HG02943 (cell line): ENCODE measurements around the gene LYZL6.

Experiments used
- ATAC-seq: cut with Tn5 transposase; IDR thresholded peaks from one replicate; pipeline ENCODE4 v1.9.1; 2021; ENCODE audit warnings: mild to moderate bottlenecking, low read depth, moderate library complexity; ENCODE audit not compliant: unreplicated experiment

The LYZL6 gene

GRCh38 chr17:35943537-35943936 lies at the start of gene LYZL6:
Gene LYZL6 (minus strand): TSS chr17:35943713. CDS start chr17:35939356, 4,357 bp downstream.
- no peak for ATAC-seq

GRCh38 chr17:35991075-35991474 lies 47.6 kb upstream of the LYZL6 start:
- ATAC-seq: no peak

GRCh38 chr17:35988164-35988563 lies 44.7 kb upstream of the LYZL6 start:
- ATAC-seq: no peak

GRCh38 chr17:35986643-35987042 lies 43.1 kb upstream of the LYZL6 start, which contains the start of gene CCL14:
Gene CCL14 (minus strand): TSS chr17:35986729. CDS start chr17:35986649, 80 bp downstream.
- no peak for ATAC-seq

- ATAC-seq: no peak
Measured at GRCh38 chr17:35984140-35984539, 40.6 kb upstream of the LYZL6 start.

GRCh38 chr17:35982409-35983191 lies 39.1 kb upstream of the LYZL6 start:
- ATAC-seq: no peak

GRCh38 chr17:35981908-35982330 lies 38.4 kb upstream of the LYZL6 start:
- no peak for ATAC-seq

GRCh38 chr17:35981246-35981645 lies 37.7 kb upstream of the LYZL6 start, which contains the start of gene CCL16:
Gene CCL16 (minus strand): TSS chr17:35981497. CDS start chr17:35981420, 77 bp downstream.
- ATAC-seq: no peak

GRCh38 chr17:35978346-35978745 lies 34.8 kb upstream of the LYZL6 start:
- ATAC-seq: no peak

GRCh38 chr17:35977509-35977908 lies 34.0 kb upstream of the LYZL6 start:
- ATAC-seq: no peak

GRCh38 chr17:35973333-35974260 lies 30.1 kb upstream of the LYZL6 start:
- ATAC-seq: no peak

GRCh38 chr17:35972945-35973332 lies 29.4 kb upstream of the LYZL6 start:
- no peak for ATAC-seq

GRCh38 chr17:35972535-35972934 lies 29.0 kb upstream of the LYZL6 start:
- ATAC-seq: no peak

- ATAC-seq: no peak
Measured at GRCh38 chr17:35972066-35972465, 28.6 kb upstream of the LYZL6 start.

- no peak for ATAC-seq
Measured at GRCh38 chr17:35969558-35970380, 26.3 kb upstream of the LYZL6 start.

- ATAC-seq: no peak
Measured at GRCh38 chr17:35968520-35969054, 25.1 kb upstream of the LYZL6 start.

- no peak for ATAC-seq
Measured at GRCh38 chr17:35965272-35965671, 21.8 kb upstream of the LYZL6 start.

- ATAC-seq: no peak
Measured at GRCh38 chr17:35963663-35964062, 20.1 kb upstream of the LYZL6 start.

- ATAC-seq: no peak
Measured at GRCh38 chr17:35953720-35954119, 10.2 kb upstream of the LYZL6 start.

- no peak for ATAC-seq
Measured at GRCh38 chr17:35949401-35949800, 5.9 kb upstream of the LYZL6 start.
